Osteocyte (in vitro differentiated cells): Measurements from ENCODE around the gene NRXN3. TPM values are rescaled to one million over a fixed set of nuclear protein-coding genes. Genes with fewer than 3 reads are reported as not detected.

ENCODE experiments used
- DNase-seq: peaks from one replicate; pipeline ENCODE4 v3.0.0; 2021; ENCODE audit warnings: mixed read lengths; ENCODE audit not compliant: unreplicated experiment; ENCODE audit errors: extremely low spot score
- H3K27ac Mint-ChIP-seq: one replicate; pipeline ENCODE4 v1.8.0; 2021; ENCODE audit warnings: mild to moderate bottlenecking, mixed read lengths; ENCODE audit not compliant: unreplicated experiment
- H3K27me3 Mint-ChIP-seq: one replicate; pipeline ENCODE4 v1.8.0; 2021; ENCODE audit warnings: mixed read lengths; ENCODE audit not compliant: unreplicated experiment
- H3K36me3 Mint-ChIP-seq: one replicate; pipeline ENCODE4 v1.8.0; 2021; ENCODE audit warnings: mixed read lengths; ENCODE audit not compliant: unreplicated experiment
- H3K4me1 Mint-ChIP-seq: one replicate; pipeline ENCODE4 v1.8.0; 2021; ENCODE audit warnings: mixed read lengths; ENCODE audit not compliant: unreplicated experiment
- H3K4me3 Mint-ChIP-seq: one replicate; pipeline ENCODE4 v1.8.0; 2021; ENCODE audit warnings: mild to moderate bottlenecking, moderate library complexity, mixed read lengths; ENCODE audit not compliant: unreplicated experiment
- H3K9me3 Mint-ChIP-seq: one replicate; pipeline ENCODE4 v1.8.0; 2021; ENCODE audit warnings: mixed read lengths; ENCODE audit not compliant: unreplicated experiment
- total RNA-seq: library from RNA; stranded (reverse); gene quantifications from 2 replicates; pipeline ENCODE4 v1.2.1, GENCODE V29; 2021
- TF ChIP-seq, protein P1 (sequence below): fragments of 200-600 bp; sonication (generic); IDR thresholded peaks from 2 replicates; pipeline ENCODE4 v1.5.0; 2021; ENCODE audit warnings: antibody characterized with exemption, mild to moderate bottlenecking, moderate library complexity

NRXN3 gene
- total RNA-seq, 1 donor from 2014 or later = 26.5 TPM

DNA sequence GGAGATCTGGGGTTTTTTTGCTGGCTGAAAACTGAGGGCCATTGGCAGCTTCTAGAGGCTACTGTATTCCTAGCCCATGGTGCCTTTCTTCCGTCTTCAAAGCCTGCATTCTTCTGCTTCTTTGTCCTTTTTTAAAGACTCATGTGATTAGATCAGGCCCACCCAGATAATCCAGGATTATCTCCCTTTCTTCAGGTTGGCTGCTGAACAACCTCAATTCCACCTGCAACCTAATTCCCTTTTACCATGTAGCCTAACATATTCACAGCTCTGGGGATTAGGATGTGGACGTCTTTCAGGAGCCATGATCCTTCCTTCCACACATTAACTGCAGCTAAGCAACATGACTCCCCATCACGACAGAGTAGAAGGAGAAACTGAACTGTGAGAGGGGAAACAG, 1055.6 kb downstream of the NRXN3 start:
- peaks cover 4% of the 10 kb centered on the region for H3K9me3 Mint-ChIP-seq

DNA sequence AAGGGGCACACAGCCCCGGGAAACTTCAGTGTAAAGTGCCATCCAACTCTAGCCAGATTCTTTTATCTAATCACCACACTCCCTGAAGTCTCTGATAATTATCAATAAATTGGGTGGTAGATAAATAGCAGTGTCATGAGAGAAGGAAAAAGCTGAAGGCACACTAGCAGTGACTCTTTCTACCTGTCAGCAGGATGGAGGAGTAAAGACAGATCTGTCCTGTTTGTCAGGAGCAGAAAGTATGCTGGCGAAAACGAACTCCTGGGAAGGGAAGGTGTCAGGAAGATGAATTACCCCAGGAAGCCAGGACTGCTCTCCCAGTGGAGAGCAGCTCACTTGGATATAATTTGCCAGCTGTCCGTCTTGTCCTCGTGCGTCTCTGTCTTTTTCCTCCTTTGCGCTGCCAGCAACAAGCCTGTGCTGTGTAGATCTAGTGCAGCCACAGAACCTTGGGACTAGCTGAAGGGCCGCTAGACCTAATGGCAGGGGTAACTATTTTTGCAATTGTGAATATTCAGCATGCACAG, 1059.3 kb downstream of the NRXN3 start:
- H3K4me1 Mint-ChIP-seq = no peaks in the 10 kb centered on the region
- no peak overlapping the region for H3K27ac Mint-ChIP-seq
- H3K9me3 Mint-ChIP-seq = no peaks in the 10 kb centered on the region
- no peak for DNase-seq
- TF ChIP-seq, protein P1, sequence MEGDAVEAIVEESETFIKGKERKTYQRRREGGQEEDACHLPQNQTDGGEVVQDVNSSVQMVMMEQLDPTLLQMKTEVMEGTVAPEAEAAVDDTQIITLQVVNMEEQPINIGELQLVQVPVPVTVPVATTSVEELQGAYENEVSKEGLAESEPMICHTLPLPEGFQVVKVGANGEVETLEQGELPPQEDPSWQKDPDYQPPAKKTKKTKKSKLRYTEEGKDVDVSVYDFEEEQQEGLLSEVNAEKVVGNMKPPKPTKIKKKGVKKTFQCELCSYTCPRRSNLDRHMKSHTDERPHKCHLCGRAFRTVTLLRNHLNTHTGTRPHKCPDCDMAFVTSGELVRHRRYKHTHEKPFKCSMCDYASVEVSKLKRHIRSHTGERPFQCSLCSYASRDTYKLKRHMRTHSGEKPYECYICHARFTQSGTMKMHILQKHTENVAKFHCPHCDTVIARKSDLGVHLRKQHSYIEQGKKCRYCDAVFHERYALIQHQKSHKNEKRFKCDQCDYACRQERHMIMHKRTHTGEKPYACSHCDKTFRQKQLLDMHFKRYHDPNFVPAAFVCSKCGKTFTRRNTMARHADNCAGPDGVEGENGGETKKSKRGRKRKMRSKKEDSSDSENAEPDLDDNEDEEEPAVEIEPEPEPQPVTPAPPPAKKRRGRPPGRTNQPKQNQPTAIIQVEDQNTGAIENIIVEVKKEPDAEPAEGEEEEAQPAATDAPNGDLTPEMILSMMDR = no peak
- H3K4me3 Mint-ChIP-seq = no peak overlapping the region
- peaks cover 45% of the 10 kb centered on the region for H3K27me3 Mint-ChIP-seq
- no peaks in the 10 kb centered on the region for H3K36me3 Mint-ChIP-seq

More for the DNA sequence above, 1055.6 kb downstream of the NRXN3 start:
- TF ChIP-seq, protein P1 = no peak
- Mint-ChIP-seq H3K27me3 (peaks cover 26% of the 10 kb centered on the region), H3K36me3 (no peaks in the 10 kb centered on the region), H3K27ac (no peak overlapping the region), H3K4me3 (no peak overlapping the region), H3K4me1 (no peaks in the 10 kb centered on the region)
- DNase-seq = no peak

DNA sequence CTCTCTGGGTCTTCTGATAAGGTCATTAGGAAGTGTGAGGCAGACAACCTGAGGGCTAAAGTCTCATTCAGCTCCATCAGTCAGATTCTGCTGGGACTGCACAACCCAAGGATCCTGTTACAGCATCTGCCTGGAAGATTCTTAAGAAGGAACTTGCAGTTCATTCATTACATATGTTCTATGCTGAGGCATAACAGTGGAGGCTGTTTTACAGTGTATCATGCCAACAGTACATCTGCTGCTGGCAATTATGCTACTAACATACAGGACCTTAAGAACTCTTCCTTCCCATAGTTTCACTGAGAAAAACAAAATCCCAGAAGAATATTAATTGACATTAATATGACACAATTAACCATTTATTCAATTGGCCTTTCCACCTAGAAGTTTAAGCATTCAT, 1072.5 kb downstream of the NRXN3 start:
- DNase-seq = no peak
- Mint-ChIP-seq H3K9me3 (peaks cover 5% of the 10 kb centered on the region), H3K4me3 (no peak overlapping the region), H3K4me1 (no peaks in the 10 kb centered on the region), H3K36me3 (no peaks in the 10 kb centered on the region), H3K27ac (no peak overlapping the region), H3K27me3 (peaks cover 2% of the 10 kb centered on the region)
- TF ChIP-seq, protein P1 = no peak

DNA sequence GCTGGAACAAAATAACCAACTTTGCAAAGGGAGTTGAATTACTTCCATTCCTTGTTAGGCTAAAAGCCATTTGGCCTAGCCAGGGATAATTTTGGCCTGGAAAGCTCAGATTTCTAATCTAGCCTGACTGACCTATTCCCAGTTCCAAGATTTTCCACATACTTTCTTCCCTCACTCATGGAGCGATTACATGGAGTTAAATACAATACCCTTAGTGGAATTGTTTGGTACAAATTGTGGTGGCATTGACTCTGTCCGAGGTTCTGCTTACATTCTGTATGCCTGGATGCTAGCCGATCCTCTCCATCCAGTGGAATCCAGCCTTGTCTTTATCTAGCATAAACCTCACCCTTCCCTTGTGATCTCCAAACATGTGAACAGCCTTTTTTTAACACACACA, 1076.0 kb downstream of the NRXN3 start:
- no peak for DNase-seq
- no peak overlapping the region for H3K27ac Mint-ChIP-seq
- H3K4me1 Mint-ChIP-seq = no peaks in the 10 kb centered on the region
- TF ChIP-seq, protein P1 = no peak
- no peak overlapping the region for H3K4me3 Mint-ChIP-seq
- no peaks in the 10 kb centered on the region for H3K36me3 Mint-ChIP-seq
- H3K27me3 Mint-ChIP-seq = peaks cover 11% of the 10 kb centered on the region
- H3K9me3 Mint-ChIP-seq = peaks cover 1% of the 10 kb centered on the region

DNA sequence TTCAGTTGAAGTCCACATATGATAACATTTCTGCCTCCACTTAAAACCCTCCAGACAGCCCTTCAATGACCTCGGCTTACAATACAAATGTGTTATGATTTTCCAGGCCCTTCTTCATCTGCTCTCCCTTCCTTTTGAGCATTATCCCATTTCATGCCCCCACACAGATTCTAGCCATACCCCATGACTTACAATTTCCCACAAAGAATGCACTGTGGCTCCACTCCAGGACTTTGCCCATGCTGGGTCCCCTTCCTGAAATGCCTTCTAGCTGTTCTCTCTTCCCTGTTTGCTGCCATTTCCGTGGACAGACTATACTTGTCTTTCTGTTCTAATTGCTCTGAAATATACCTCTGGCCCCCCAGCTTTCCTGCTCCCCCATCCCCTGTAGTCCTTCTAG, 1078.0 kb downstream of the NRXN3 start:
- H3K36me3 Mint-ChIP-seq = no peaks in the 10 kb centered on the region
- H3K27ac Mint-ChIP-seq = no peak overlapping the region
- DNase-seq = no peak
- H3K4me3 Mint-ChIP-seq = no peak overlapping the region
- H3K27me3 Mint-ChIP-seq = peaks cover 12% of the 10 kb centered on the region
- H3K4me1 Mint-ChIP-seq = no peaks in the 10 kb centered on the region
- TF ChIP-seq, protein P1 = no peak
- no peaks in the 10 kb centered on the region for H3K9me3 Mint-ChIP-seq
